Activated CD8-positive, alpha-beta memory T cell treated with anti-CD3 and anti-CD28 coated beads, Interleukin-2, amount 50 U/mL, for 24 hours (primary cell): ENCODE measurements around the gene HOXB6.

Experiments
- DNase-seq: peaks from one replicate; pipeline ENCODE4 v3.0.0-alpha.2; 2020; ENCODE audit errors: extremely low read depth

The HOXB6 gene

DNA sequence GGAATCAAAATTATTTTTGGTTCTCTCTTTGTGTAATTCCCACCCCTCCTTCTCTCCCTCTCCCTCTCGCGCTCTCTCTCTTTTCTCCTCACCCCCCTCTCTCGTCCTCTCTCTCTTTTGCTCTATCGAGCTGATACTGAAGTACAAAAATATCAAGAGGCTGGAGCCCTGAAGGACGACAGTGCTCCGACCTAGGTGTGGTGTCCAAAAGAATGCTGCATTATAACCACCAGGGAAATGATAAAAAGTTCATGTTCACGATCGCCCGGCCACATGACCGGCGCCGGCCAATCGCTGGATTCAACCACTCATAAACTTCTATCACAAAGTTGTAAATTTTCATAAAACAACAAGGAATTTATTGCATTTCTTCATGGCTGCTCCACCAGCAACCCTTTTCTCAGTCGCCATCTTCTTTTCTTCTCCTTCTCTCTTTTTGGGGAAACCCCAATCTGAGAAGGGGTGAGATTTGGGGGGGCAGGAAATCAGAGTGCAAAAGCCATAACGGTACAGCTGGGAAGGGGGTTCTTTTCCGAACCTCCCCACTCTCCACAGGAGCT, at the start of gene HOXB6:
TSS of gene HOXB6 (minus strand) at position 217 of the 560 bp plus-strand sequence. CDS start 6,836 bp downstream, outside the sequence.
- DNase-seq, result no peak

DNA sequence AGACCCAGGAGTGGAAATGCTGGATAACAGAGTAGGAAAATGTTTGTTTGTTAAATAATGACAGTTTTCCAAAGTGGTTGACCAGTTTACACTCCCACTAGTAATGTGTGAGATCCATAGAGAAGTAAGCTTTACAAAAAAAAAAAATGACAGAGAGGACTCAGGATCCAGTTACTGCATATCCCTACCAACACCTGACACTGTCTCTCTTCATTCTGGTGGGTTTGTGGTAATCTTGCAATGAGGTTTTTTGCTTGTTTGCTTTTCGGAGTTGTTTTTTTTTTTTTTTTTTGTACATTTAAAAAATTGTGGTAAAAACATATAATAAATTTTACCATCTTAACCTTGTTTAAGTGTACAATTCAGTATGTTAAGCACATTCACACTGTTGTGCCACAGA, 45.0 kb upstream of the HOXB6 start:
- no peak for DNase-seq

DNA sequence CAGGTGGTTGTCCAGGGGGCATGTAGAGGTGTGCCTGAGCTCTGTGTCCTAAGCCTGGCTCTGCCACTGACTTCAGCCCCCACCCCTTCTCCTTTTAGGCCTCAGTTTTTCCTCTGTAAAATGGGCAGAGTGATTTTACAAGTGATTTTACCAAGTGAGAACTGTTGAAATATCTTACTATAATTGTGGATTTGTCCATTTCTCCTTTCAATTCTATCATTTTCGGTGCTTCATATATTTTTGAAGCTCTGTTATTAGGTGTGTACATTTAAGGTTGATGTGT, 43.1 kb upstream of the HOXB6 start:
- DNase-seq, result no peak

DNA sequence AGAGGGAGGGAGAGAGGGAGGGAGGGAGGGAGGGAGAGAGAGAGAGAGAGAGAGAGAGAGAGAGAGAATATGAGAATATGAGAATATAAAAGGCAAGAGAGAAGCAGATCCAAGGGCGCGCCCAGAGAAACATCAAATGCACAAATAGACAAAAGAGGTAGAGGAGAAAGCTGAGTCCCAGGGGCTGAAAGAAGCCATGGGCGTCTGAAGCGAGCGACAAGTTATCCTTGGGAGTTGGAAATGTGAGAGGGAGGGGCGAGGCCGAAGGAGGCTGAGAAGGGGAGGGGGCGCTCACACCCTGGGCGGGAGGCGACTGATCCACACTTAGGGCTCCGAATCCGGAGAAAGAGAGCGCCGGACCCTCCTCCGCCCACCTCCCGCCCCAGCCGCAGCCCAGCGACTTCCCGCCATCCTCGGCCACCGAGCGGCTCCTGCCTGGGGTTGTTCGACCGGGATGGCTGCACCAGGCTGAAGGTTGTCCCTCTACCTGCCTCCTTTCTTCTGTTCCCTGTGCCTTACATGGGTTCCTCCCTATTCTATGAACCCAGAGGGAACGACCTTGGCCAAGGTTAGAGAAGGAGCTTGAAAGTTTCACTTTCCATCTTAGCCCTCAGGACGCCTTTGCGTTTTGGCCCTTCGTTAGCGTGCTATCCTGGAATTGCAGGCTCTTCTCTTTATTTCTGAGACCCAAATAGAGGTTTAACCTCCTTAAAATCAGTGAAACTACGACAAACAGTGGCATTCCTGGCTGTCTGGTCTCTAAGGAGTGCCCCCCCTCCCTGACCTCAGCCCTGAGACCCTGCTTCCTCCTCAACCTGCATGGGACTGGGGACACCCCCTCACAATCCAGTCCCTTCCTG, 42.5 kb upstream of the HOXB6 start:
- DNase-seq, result no peak

DNA sequence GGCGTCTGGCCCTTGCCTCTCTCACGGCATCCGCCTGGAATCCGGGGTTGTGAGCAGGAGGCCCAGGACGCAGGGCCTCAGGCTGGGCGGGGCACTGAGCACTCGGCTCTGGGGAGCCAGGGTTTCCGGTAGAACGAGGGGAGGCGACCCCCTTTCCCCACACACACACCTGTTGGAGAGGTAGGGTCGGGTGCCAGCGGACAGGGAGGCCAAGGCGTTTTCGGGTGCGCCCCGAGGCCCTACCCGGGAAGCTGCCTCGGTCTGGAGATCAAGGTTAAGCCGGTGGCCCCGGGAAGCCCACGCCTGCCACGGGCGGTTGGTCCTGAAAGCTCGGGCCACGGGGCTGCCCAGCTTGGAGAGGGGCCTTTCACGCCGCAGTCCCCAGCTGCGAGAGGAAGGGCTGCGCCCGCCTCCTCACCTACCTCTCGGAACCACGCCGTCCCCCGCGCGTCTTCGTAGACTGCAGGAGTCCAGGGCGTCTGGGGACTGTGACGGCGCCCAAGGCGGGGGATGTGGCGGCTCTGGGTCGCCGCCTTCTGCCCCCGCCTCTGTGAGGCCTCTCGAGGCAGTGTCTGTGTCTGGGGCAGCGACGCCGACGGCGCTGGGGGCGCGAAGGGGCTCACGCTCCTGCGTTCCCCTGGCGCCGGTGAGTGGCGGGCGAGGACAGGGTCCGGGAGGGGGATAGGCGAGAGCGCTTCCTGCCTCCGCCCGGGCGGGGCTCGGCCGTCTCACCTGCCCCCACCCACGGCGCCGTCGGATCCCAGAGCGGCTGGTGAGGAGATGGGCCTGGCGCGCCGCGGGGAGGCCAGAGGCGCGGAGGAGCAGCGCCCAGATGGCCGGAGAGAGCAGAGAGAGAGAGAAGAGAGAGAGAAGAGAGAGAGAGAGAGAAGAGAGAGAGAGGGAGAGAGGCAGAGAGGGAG, 41.7 kb upstream of the HOXB6 start:
- DNase-seq, result no peak

DNA sequence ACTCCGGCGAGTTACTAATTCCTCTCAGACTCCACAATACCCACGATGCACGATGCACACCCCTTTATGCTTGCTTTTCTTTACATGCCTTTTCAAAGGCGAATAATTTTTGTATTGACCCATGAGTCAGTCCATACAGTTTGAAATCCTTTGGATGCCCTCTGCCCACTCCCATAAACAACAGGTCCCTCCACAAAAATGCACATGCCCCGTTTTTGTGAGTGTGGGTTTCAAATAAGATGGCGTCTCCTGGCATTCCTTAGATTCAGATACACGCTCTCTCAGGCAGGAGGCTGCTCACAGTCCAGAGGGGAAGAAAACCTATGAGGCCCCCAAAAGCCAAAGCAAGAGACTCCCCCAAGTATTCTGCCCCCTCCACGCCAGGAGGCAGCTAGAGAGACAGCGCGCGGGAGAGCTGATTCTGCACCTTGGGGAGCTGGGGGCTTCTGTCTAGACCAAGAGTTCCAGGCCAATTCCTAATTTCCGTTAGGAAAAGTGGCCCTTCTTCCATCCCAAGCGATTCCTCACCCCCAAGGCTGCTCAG, 40.9 kb upstream of the HOXB6 start:
- no peak for DNase-seq

DNA sequence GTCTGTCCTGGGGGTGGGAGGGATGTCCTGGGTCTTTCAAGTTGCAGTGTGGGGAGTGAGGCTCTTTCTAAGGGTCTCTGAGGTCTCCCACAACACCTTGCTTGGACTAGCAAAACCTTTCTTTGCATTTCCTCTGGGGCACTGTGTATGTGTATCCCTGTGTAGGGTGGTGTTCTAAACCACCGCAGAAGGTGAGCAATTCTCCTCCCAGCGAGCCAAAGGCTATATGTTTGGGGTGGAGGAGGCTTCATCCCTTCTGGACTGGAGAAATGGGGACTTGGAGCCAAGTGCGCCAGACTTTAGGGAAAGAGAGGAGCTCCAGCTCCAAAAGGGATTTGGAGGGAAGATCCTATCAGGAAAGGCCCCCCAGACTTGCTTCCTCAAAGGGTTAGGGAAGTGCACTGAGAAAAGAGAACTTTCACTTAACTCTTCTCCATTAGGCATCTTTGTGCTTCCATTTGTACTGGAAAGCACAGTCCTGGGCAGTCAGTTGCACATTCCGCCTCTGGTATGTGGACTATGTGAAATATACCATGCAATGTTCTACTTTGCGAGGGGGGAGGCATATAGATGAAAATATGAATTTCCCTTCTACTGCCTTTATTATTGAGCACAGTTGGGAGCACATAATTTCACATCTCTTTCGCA, 40.2 kb upstream of the HOXB6 start:
- no peak for DNase-seq

DNA sequence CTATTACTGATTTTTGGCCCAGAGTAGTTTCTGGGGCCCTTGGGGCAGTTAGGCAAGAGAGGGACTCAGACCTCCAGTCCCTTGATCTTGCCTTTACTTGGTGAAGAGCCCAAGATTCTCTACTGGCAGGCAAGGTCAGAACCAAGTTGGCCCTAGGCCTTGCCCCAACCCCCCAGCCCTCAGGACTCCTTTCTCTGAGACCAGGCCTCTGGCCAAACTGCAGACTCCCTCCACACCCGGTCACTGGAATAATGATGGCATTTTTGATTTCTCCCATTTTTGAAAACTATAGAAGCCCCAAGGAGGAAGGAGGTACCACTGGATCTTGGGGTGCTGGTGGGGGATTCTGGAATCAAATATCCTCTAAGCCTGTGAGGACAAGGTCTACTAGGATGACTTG, 39.4 kb upstream of the HOXB6 start:
- DNase-seq, result no peak

DNA sequence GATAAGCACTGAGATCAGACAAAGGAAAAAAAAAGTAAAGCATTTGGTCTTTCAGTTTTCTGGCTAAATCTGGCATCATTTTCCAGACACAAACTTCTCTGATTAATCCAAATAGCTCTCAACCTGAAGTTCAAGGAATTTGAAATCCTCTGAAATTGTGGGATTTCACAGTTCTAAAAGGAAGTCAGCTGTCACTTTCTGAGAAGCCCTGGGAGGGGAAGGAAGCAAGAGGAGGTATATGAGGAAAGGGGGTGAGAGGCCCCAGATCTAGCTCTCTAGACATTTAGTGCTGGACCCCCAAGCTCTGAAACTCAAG, 38.9 kb upstream of the HOXB6 start:
- DNase-seq, result no peak

DNA sequence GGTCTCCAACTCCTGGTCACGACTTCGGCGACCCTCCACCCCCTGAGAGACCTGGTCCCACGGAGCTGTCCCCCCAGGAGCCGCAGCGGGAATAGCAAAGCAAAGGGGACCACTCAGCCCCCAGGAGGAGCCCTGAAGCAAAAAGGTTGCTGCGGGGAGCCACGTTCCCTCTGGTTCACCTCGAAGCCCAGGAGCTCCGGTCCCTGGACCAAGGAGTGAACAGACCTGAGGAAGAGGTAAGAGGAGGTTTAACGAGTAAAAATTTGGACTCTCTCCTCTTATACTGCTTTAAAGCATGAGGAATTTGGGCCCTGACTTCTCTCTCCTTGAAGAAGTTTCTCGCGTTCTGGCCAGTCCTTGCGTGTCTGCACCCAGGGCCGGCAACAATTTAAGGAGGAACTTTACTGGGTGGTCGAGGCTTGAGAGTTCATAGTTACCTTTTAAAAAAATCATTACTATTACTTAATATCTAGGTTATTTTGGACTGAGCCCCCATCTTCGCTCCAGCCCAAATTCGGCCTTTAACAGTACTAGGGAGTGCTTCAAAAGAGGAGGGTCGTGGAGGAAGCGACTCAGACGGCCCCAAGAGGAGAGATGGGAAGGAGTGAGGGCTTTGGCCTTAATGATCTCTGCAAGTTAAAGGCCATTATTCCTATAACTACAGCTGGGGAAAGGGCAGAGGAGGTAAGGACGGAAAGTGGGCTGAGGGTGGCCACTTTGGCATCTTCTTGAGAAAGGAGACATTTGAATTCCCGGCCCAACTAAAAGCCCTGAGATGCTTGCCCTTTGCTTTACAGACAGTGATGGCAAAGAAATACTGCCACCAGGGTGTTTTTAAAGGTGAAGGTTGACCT, 38.3 kb upstream of the HOXB6 start:
- DNase-seq, result no peak

DNA sequence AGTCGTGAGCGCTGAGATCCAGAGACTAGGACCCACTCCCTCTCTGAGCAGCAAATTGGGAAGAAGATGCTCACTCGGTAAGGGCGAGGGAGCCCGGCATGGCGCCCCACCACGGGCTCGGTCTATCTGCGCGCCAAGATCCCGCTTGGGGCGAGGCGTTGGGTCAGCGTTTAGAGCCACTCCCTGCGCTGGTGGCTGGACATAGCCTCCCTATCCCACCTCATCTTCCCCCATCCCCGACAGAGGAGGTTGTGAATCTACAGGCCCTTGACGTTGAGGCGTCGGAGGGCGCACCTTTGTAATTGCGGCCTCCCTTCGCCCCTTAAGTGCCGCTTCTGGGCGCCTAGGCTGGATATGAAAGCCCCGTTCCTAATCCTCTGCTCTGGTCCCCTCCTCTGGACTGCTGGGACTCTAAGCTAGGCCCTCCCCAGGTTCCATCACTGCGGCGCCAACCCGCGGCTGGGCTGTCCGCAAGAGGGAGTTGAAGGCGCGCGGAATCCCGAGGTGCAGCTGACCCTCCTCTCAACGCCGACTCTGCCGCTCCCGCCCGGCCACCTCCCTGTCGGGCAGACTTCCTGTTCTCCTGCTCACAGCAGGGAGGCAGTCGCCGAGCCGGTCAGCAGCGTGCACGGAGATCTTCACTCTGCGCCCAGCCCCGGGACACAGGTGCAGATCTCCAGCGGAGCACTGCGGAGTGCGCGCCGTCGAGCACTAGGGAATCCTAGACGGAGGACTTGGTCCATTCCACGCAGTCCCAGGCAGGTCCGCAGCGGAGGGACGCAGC, 37.5 kb upstream of the HOXB6 start:
- no peak for DNase-seq

DNA sequence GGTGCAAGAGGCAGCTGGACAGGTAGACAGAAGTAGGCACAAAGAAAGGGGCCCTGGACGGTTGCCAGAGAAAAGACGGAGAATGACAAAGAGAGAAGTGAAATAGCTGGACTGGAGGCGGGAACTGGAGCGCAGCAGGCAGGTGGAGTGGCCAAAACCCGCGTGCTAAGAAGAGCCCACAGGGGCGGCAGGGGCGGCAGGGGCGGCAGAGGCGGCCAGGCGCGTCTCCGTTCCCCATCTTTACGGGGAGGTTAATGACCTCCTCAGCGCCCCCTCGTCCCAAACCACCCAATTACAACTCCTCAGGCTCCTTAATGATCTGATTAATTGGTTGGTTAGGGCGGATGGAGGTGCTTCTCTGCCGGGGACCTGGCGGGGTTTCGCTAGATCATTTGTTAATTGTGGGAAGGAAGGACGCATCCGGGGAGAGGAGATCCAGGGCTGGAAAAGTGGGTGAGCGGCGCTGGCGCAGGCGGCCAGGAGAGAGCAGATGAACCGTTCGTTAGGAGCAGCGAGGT, 36.8 kb upstream of the HOXB6 start:
- DNase-seq, result no peak

DNA sequence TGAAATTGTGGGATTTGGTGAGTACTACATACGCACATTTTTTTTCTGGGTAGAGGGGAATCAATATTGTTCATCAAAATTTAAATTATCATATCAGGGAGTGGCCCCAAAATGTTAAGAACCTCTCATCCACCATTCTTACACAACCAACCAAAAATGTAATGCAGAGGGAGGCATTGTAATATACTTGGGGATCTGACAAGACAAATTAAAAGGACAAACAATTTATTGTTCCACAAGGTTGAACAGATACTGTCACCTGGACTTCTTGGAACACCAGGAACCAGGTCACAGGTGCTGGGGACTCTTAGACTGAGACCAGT, 36.0 kb upstream of the HOXB6 start:
- no peak for DNase-seq

DNA sequence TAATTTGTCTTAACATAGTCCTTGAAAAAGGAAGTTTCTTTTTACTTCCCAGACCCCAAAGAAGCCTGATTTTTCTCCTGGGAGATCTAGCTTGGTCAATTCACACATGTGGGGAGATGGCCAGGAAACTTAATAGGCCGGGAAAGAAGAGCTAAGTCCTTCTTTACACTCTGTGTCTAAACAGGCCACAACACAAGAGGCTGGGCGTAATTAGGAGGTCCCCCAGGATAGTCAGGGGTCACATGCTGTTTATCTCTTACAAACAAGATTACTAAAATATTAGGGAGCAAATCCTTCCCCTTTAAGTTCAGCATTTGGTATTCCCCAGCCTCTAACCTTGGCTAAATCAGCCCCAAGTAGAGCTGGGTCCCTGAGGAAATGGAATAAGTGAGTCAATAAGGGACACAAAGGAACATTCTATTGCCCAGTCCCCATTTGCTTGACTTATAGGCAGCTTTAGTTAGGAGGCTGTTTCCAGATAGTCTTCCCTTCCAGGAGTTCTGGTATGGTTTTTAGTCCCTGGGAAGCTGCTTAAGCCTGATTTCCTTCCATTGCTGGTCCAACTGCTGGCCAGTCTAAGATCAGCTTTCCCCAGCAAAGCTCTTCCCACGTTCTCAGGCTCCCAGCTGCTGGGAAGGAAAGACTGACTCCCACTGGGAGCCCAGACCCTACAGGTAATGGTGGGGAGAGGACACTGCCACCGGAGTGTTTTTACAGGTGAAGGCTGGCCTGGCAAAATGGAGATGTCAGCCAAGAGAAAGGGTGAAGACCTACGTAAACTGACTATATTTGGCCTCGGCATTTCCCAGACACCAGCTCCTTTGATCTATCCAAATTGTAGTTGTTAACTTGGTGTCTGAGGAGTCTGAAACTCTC, 35.4 kb upstream of the HOXB6 start:
- DNase-seq, result no peak

DNA sequence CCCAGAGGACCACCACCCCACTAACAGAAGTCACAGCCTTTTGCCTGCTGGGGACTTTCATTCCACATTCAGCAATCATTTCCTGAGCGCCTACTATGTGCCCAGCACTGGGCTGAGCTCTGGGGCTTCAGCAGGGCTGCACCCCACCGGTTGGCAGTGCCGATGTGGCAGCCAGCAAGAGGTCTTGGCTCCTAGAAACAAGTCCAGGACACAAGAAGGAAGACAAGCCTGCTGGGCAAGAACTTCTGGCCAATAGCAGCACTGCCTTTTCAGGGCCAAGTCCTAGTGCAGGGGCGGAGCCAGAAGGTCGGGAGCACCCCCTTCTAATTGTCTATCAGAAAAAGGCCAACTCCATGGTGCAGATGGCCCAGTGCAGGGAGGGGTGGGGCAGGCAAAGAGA, 34.4 kb upstream of the HOXB6 start:
- DNase-seq, result no peak

DNA sequence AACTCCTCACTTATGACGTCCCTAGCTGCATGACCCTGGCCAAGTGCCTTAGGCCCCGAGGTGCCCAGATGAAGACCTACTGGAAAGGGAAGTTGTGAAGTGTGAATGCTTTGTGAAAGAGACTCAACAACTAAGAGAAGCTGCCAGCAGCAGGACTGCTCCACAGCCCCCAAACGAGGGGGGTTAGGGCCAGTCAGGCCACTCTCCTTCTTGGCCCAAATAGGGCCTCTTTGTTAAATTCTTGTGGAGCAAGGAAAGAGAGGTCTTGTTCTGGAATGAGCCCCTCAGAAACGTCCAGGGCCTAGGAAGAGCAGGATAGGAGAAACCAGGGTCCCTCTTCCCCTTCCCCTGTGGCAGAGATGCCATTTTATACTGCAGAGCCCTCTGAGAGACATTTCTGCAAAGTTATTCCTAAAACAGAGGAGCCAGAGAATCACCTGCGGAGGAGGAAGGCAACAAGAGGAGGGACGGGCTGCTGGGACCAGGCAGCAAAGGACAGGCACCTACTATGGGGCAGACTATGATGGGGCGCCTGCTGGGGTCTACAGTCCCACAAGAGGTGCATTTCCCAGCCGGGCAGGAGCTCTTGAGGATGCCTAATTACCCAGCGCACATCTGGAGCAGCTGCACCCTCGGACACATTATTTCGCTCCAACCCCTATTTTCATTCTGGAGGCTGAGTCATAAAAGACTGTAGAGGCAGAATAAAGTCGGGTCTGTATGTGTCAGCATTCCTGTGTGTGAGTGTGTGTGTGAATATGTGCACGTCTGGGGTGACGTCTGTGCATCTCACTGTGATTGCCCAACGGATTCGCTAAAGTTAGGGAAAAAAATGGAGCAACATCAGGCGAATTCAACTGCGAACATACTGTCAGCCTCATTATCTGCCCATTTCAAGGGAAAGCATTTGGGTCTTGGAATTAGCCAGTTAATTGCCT, 32.8 kb upstream of the HOXB6 start:
- no peak for DNase-seq

DNA sequence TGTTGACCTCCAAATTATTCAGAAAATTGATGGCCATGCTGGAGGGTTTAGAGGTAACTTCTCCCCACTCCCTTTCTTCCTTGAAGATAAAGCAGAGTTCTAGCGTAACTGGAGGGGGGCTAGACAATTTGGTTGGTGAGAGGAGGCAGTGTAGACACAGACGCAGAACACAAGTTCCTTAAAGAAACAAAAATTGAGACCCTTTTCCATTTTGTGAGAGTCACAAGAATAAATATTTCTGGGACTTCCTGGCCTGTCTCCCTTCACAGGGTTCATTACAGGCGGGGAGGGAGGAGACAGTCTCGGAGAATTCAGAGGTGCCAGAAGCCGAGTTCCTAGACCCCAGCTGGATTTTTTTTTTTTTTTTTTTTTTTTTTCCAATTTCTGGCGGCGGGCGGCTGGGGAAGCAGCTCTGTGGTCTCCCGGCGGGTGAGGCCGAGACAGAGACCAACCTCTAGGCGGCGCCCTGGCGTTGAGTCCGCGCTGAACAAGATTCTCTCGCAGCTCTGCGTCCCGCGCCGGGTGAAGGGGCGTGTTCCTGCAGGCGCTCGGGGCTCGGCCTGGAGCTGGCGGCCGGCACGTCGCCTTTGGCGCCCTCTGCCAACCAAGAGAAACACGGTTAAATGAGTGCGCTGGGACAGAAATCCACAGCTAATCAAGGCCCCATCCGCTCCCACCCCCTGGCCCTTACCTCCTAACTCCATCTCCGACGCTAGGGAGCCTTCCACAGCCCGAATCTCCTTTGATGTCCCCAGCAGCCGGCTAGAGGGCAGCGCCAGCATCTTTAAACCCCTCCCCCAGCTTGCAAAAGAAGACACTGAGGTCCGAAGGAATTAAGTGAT, 31.6 kb upstream of the HOXB6 start:
- no peak for DNase-seq
